AG09309 (cell line): ENCODE results near the gene RBBP6.

Source experiments
- DNase-seq: peaks from one replicate; pipeline ENCODE4 v3.0.0-alpha.2; 2010; ENCODE audit warnings: low read depth
- H3K4me3 ChIP-seq: 2 replicates; pipeline ENCODE4 v1.5.1; 2011; ENCODE audit warnings: mild to moderate bottlenecking, low read depth, low read length, moderate library complexity; ENCODE audit not compliant: control insufficient read depth
- TF ChIP-seq, protein P1 (sequence below): IDR thresholded peaks from 2 replicates; pipeline ENCODE4 v1.5.1; 2011; ENCODE audit warnings: mild to moderate bottlenecking, low read depth, low read length, inconsistent platforms; ENCODE audit not compliant: insufficient read depth, control insufficient read depth; ENCODE audit errors: missing control alignments

Gene RBBP6

DNA sequence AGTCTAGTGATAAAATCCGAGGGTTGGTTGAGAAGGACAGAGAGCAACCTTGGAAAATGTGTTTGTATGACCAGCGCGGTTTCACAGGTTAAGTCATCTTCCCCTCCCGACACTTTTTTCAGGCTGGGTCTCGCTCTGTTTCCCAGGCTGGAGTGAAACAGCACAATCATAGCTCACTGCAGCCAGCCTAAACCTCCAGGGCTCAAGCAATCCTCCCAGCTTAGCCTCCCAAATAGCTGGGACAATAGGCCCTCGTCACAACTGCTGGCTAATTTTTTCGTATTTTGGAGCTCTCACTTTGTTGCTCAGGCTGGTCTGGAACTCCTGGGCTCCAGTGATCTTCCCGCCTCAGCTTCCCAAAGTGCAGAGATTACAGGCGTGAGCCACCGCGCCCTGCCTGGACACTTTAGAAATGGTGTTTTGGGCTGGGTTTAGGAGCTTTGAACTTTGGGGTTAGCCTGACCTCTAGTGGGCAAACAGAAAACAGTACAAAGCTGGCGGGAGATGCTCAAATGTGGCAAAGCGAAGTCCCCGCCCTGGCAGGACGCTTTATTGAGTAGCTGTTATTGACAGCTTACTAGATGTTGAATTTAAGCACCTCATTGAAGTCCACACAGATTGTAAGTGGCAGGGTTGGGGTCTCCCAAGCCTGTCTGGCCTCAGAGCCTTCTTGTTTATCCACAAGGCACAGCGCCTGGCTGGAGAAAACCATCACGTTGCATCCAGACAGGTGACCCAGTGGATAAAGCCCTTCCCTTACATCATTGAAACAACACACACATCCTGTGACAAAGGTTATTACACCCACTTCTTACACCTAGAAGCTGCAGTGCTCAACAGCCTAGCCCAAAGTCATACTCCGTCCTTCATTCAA, 34.7 kb upstream of the RBBP6 start:
- peak; percentile 29 for DNase-seq
- TF ChIP-seq, protein P1, sequence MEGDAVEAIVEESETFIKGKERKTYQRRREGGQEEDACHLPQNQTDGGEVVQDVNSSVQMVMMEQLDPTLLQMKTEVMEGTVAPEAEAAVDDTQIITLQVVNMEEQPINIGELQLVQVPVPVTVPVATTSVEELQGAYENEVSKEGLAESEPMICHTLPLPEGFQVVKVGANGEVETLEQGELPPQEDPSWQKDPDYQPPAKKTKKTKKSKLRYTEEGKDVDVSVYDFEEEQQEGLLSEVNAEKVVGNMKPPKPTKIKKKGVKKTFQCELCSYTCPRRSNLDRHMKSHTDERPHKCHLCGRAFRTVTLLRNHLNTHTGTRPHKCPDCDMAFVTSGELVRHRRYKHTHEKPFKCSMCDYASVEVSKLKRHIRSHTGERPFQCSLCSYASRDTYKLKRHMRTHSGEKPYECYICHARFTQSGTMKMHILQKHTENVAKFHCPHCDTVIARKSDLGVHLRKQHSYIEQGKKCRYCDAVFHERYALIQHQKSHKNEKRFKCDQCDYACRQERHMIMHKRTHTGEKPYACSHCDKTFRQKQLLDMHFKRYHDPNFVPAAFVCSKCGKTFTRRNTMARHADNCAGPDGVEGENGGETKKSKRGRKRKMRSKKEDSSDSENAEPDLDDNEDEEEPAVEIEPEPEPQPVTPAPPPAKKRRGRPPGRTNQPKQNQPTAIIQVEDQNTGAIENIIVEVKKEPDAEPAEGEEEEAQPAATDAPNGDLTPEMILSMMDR = peak; percentile 80
- no peak overlapping the region for H3K4me3 ChIP-seq

DNA sequence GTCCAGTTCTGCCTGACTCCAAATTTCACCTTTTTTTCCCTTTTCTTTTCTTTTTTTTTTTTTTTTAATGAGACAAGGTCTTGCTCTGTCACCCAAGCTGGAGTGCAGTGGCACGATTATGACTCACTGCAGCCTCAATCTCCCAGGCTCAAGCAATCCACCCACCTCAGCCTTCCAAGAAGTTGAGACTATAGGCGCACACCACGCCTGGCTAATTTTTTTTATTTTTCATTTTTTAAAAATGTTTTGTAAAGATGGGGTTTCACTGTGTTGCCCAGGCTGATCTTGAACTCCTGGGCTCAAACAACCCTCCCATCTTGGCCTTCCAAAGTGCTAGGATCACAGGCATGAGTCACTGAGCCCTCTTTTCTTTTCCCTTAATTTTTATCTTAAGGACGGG, 33.4 kb upstream of the RBBP6 start:
- no peak for DNase-seq
- TF ChIP-seq, protein P1 = no peak
- H3K4me3 ChIP-seq = no peak overlapping the region

DNA sequence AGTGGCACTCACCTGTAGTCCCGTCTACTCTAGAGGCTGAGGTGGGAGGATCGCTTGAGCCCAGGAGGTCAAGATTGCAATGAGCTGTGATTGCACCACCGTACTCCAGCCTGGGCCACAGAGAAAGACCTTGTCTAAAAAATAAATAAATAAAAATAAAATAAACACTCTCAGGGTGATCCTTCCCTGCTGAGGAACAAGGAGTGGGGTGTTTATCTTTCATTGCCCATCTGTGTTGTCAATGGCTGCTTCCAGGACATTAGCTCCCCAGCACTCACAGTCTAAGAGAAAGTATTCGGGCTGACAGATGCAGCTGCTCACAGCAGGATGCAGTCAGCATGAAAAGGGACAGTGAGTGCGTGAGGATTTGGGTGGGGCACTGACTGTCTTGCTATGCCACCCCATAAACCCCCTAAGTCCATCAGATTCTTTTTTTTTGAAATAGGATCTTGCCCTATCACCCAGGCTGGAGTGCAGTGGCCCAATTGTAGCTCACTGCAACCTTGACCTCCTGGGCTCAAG, 31.3 kb upstream of the RBBP6 start:
- no peak overlapping the region for H3K4me3 ChIP-seq
- DNase-seq = no peak
- TF ChIP-seq, protein P1 = no peak

DNA sequence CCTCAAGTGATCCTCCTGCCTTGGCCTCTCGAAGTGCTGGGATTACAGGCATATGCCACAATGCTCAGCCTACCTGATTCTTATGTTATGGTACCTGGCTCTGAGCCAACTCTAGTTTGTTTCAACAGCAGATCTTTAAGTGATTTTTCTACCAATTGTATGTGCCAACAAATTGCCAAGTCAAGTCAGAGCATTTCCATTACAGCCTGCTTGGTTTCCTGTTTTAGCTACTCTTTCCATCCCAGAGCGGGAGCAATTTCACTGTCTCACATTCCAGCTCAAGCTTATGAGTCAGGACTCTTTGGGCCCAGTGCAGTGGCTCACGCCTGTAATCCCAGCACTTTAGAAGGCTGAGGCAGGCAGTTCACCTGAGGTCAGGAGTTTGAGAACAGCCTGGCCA, 30.8 kb upstream of the RBBP6 start:
- TF ChIP-seq, protein P1 = no peak
- H3K4me3 ChIP-seq = no peak overlapping the region
- DNase-seq = peak; percentile 65

DNA sequence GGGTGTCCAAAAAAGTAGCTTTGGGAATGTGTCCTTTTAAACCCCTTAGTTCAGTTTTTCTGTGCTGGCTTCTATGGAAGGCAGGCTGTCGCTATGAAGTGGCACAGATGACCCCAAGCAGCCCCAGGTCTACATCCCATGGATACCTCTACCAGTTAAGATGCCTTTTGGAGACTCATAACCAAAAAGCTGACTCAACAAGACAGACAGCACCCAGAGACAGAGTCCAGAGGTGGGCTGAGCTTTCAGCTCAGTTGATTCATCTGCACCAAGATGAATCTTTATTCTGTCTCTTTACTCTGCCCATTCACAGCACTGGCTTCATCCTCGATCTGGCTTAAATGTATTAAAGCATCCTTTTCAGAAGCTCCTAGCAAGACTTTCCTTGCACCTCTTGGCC, 29.8 kb upstream of the RBBP6 start:
- no peak for DNase-seq
- TF ChIP-seq, protein P1 = no peak
- no peak overlapping the region for H3K4me3 ChIP-seq

DNA sequence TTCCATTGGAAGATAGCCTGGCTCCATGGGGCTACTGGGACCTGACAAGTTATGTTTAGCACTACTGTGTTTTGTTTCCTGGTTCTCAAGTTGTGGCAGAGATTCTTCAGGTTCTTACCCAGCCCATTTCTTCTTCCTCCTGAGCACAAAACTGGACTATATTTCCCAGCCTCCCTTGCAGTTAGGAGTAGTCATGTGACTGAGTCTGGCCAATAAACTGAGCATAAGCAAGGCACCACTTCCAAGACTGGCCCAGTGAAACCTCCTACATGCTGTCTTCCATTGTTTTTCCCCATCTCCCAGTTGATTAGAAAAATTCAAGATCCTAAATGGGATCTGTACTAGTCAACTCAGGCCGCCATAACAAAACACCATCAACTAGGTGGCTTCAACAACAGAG, 28.2 kb upstream of the RBBP6 start:
- TF ChIP-seq, protein P1 = no peak
- no peak for DNase-seq
- no peak overlapping the region for H3K4me3 ChIP-seq

DNA sequence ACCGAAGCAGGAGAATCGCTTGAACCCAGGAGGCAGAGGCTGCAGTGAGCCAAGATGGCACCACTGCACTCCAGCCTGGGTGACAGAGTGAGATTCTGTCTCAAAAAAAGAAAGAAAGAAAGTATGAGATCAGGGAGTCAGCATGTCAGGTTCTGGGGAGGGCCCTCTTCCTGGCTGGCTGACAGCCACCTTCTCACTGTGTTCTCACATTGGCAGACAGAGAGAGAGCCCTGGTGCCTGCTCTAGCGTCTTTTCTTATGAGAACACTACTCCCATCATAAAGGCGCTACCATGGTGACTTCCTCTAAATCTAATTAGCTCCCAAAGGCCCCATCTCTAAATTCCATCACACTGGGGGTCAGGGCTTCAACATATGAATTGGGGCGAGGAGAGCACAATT, 27.6 kb upstream of the RBBP6 start:
- TF ChIP-seq, protein P1 = no peak

More for the DNA sequence above, 27.6 kb upstream of the RBBP6 start:
- H3K4me3 ChIP-seq = no peak overlapping the region
- no peak for DNase-seq
